COLO668 (cell line): ENCODE results near the gene MAU2.
A peak's percentile ranks its signal among the peaks of the same experiment; 100 is the strongest.
"Not testable (repeated sequence)": the region's sequence is repeated elsewhere in the genome, so short reads cannot be mapped to it uniquely, and the experiment has no call there.

Source experiments
- DNase-seq: peaks from one replicate; lab custom pipeline; 2025; ENCODE audit not compliant: unreplicated experiment; lab: John Stamatoyannopoulos, UW

MAU2 gene

DNA sequence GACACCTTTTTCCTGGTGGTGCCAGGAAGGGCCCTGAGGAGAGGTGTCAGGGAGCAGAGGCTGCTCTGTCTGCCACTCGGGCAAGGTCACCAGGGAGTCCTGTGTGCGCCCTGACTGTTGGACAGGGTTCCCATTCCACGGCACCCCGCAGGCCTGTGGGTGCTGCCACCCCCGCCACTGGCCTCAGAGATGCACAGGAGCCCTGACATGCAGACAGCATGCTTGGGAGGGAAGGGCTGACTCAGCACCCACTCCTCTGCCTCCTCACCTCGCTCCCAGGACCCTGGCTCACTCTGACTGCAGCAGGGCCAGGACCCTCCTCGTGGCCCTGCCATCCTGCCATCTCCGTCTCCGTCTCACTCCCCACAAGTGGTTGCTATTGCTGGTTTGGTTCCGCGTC is 25.3 kb downstream of the MAU2 start:
- no peak for DNase-seq

DNA sequence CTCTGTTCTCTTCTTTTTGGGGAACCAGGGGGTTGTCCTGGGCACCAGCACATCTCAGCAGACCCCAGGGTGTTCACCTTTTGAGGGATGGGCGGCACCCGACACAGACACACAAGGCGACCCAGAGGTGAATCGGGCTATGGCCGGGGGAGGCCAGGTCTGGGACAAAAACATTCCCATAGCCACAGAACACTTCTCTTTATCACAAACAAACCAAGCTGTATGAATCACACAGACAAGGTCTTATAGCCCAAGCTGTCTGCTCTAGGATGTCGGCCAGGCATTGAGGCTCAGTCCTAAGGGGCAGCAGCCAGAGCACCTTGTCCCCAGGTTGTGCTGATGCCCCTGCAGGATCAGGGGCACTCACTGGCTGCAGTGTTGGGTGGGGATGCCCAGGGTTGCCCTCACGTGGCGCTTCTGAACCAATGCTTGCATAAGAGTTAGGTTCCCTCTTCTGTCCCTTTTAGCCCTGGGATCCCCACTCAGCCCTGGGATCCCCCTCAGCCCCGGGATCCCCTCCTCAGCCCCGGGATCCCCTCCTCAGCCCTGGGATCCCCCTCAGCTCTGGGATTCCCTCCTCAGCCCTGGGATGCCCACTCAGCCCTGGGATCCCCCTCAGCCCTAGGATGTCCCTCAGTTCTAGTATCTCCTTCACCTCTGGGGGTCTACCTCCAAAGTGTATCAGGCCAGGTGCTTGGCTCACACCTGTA is 26.9 kb downstream of the MAU2 start:
- no peak for DNase-seq

DNA sequence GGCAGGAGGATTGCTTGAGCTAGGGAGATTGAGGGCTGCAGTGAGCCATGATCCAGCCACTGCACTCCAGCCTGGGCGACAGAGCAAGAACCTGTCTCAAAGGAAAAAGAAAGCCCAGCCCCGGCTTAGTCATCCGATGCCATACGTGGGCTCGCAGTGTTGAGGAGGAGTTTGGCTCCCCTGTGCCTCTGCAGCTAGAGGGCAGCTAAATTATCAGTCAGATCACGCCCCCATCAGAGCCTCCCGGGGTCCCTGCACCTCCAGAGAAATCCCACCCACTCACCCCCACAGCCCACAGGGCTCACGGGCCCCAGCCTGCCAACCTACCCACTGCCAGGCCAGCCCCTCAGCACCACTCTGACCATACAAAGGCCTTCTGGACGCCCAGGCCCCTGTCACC is 27.6 kb downstream of the MAU2 start:
- DNase-seq, result no peak

DNA sequence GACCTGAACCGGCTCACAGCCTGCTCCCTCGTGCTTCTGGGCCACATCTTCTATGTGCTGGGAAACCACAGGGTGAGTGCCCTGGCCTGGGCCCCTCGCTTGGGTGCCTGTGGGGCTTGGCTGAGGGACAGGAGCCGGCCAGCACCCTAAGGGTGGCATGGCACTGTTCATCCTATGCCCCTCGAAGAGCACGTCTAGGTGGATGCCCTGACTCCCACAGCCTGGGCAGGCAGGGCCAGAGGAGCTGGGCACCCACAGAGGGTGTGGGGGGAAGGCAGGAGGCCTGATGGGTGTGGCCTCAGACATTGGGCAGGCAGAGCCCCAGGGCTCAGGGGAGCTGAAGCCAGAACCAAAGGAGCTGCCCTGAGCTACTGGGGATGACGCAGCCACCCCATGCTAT is 28.7 kb downstream of the MAU2 start:
- DNase-seq, result no peak

DNA sequence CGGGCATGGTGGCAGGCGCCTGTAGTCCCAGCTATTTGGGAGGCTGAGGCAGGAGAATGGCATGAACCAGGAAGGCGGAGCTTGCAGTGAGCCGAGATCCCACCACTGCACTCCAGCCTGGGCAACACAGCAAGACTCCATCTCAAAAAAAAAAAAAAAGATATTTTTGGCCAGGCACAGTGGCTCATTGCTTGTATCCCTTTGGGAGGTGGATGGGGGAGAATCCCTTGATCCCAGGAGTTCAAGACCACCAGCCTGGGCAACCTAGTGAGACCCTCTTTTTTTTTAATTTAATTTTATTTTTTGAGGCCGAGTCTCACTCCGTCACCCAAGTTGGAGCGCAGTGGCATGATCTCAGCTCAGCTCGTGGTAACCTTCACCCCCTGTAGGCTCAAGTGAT is 30.1 kb downstream of the MAU2 start:
- not testable (repeated sequence) for DNase-seq

DNA sequence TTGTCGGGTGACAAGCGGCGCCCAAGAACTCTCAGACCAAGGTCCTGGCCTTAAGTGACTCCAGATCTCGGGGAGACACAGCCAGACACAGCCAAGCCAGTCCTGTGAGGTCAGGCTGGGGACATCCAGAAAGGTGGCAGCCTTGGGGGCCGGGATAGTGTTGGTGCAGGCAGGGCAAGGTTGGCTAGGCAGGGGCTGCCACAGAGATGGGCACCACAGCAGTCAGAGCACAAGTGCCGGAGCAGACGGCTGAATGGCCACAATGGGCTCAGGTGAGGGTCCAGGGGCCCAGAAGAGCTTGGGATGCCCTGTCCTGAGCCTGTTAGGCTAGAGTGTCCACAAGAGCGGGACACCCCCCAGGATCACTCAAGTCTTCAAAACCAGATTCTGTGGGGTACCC is 32.2 kb downstream of the MAU2 start:
- no peak for DNase-seq

DNA sequence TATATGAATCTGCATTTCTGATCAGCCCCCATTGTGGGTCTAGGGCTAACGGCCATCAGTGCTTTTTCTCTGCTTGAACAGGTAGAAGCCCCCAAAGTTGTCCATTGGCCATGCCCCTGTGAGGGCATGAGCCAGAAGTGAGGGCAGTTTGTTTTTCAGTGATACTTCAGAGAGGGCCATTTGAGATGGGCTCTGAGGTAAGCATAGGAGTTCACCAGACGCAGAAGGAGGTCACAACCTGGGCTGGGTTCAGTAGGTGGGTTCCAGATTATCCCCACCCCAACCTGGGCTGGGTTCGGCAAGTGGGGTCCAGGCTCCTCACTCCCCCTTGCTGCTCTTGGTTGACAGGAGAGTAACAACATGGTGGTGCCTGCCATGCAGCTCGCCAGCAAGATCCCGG is 33.4 kb downstream of the MAU2 start:
- DNase-seq, result no peak

DNA sequence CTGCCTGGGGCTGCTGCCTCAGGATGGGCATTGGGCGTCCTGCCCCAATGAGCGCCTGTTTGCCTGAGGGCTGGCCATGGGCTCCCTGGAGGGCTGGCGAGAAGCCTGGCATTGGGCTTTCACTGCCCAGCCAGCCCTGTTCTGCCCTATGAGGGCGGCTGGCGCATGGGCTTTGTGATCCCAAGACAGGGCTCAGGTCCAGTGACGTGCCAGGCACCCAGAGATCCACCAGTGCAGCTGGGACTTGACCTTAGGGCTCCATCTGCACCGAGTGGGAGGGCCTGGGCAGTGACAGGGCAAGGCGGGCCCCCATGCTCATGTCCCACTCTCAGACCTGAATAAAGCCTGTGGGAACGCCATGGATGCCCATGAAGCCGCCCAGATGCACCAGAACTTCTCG is 34.3 kb downstream of the MAU2 start:
- no peak for DNase-seq

DNA sequence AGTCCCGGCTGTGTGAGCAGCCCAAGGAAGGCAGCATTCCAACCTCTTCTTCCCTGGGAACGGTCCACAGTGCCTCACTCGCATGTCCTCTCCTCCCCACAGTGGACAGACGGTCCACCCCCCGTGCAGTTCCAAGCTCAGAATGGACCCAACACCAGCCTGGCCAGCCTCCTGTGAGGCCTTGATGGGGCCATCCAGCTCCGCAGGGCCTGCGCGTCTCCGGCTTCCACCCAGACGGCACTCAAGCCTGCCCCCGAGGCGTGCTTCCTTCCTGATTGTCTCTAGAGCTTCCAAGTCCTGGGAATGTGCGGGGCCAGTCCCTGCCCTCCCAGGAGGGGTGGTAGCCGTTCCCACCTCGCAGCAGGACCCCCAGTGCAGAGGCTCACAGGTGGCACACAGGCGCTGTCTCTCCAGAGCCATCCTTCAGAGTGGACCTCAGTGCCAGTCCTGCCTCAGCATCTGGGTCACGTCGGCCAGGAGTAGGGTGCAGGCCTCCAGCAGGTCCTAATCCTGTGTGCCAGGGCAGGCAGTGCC is 35.0 kb downstream of the MAU2 start:
- DNase-seq, result no peak

DNA sequence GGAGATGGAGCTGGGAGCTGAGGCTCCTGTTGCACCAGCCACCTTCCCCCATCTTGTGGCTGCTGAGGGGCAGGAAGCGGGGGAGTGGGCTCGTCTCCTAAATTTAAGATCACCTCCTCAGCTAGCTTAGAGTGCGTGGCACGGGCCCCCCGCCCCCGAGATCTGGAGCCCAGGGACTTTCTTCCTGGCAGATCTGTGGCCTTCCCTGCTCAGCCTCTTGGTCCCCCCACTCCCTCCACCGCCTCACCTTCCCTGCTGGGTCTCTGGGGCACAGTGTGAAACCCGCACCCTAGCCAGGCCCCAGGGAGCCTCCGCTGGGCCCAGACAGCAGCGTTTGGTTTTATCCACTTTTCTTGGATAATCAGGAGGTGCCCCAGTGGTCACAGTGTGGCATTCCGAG is 35.9 kb downstream of the MAU2 start:
- DNase-seq, result no peak

DNA sequence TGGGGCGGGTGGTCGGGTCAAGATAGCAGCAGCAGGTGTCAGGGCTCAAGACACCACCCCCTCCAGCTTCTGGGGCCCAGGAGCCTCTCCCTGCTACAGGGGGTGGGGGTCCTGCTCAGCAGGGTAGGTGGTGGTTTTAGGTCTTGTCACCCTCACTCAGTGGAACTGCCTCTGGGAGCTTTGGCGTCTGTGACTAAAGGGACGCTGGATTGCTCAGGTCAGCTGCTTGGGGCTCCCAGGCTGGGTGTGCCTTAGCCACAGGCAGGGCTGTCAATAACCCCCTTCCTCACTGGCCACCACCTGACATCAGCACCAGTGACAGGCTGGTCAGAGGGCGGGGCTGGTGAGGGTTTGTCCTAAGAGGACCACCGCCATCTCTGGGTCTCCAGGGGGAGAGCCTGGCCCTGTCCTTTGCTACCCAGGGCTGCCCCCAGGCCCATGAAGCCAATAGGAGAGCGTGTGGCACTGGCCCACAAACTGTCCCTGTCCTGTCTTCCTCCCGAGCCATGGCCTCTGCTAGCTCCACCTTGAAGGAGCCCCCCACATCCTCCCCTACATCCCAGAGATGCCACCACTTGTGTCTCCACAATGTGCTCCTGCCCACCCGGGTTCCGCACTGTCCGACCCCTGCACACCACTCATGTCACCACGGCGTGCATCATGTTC is 36.4 kb downstream of the MAU2 start:
- no peak for DNase-seq

DNA sequence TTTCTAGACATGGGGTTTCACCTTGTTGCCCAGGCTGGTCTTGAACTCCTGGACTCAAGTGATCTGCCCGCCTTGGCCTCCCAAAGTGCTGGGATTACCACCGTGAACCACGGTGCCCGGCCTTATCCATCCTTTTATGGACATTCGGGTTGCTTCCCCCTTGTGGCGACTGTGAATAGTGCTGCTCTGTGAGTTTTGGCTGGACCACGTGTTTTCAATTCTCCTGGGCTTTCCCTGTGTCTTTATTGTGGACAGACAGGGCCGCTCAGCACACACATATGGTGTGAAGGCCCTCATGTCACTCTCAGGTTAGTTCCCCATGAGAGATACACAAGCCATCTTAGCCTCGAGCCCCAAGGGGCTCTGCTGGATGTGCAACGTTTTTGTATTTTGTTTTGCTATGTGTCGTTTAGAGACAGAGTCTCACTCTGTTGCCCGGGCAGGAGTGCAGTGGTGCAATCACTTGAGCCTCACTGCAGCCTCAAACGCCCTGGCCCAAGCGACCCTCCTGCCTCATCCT is 40.5 kb downstream of the MAU2 start:
- peak; percentile 76 for DNase-seq

DNA sequence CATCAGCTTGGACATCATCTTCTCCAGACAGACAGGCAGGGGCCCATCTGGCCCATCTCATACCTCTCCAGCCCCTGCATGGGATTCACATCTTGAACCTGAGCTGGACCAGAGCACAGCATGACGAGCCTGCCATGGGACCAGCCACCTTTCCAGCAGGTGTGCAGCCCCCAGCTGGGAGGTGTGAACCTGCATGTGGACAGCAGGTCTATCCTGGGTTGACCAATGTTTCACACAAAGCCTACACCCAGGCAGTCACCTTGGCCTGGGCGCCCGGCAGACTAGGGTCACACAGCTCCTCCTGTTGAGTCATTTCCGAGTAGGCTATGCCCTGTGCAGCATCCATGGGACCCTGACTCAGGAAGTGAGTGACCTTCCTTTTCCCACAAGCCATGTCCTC is 41.4 kb downstream of the MAU2 start:
- no peak for DNase-seq

DNA sequence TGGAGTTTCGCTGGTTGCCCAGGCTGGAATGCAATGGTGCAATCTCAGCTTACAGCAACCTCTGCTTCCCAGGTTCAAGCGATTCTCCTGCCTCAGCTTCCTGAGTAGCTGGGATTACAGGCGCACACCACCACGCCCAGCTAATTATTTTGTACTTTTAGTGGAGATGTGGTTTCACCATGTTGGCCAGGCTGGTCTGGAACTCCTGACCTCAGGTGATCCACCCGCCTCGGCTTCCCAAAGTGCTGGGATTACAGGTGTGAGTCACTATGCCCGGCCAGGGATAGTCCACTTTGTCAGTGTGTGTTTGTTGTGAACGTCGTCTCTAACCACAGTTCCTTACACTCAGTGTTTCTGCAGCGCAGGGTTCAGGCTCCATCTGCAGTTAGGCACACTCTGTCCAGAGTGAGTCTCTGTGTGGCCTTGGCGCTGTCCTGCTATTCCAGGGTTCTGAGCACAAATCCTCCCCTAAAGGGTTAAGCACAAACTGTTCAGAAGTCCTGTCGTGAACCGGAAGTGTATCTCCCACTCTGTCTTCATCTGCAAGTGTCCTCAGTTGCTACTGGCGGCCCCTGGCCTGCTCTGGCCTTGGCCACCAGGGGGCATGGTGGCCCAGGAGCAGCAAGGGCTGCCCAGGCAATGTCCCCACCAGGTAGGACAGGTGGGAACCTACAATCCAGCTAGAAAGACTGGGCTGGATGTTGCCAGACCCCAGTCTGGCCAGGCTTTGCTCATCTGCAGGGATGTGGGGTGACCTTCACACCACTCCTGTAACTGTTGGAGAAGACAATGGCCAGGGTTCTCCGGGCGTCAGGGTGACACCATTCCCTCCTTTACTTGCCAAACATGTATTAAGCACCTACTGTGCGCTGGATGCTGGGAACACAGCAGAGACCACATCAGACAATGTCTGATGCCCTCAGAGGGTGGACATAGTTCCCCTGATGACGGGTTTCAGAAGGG is 46.1 kb downstream of the MAU2 start:
- peak; percentile 79 for DNase-seq

DNA sequence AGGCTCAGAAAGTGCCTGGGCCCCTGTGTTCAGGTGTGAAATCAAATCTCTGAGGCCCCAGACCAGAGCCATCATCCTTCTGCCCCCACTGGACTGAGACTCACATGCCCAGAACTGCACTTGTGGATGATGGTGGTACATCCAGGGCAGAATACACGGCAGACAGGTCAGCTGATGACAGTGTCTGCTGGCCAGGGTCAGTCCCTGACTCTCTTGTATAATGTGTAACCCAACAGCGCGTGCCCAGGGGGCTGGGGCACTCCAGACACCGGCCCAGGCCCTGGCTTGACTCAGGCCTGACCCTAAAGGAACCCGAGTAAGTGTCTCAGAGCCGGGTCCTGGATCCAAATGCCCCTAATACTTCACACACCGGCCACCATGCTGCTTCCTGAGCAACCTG is 47.5 kb downstream of the MAU2 start:
- DNase-seq, result no peak

DNA sequence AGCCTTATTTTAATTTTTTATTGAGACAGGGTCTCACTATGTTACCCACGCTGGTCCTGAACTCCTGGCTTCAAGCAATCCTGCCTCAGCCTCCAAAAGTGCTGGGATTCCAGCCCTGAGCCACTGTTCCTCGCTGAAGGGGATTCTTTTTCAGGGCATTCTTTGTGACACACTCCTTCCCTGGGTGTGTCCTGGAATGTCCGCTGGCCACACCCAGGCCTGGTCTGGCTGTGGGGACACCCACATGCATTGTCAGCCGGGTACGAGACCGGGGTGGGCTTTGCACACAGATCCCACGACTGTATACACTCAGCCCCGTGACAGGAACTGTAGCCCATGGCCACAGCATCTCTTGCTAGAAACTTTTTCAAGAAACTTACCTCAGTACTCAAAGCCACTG is 50.4 kb downstream of the MAU2 start:
- no peak for DNase-seq

DNA sequence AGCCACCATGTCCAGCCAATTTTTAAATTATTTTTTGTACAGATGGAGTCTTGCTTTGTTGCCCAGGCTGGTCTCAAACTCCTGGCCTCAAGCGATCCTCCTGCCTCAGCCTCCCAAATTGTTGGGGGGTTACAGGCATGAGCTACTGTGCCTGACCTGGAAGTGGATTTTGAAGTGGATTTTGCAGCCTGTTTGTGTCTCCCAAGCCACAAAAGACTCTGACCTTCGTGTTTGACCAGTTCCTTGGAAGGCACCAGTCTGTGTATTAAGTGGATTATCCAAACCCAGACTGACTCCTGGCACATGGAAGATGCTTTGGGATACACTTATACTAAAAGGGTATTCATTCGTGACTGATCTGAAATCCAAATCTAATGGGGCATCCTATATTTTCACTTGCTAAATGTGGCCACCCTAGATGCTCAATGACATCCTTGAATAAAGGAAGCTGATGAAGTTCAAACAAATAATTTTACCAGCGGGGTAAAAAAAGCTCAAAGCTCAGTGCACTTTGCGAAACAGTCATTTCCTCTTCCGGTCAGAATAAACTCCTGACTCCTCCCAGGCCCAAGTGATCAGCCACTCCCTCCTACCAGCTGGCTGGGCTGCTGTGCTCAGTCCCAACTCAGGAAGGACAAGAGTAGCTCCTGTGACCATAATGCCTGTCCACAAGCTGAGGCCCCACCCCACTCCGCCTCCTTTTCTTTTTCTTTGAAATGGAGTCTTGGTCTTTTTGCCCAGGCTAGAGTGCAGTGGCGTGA is 52.2 kb downstream of the MAU2 start:
- DNase-seq, result peak; percentile 20

DNA sequence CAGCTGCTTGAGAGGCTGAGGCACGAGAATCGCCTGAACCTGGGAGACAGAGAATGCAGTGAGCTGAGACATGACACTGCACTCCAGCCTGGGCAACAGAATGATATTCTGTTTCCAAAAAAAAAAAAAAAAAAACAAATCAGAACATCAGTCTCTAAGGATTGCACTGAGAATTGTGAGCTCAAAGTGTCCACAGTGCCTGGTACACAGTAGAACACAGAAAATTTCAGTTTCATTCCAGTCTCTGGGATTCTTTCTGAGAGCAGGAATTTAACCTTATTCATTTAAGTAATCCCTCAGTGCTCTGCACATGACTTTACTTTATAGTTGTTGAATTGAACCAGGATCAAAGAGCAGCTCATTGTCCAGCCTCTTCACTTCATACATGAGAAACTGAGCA is 58.9 kb downstream of the MAU2 start:
- DNase-seq, result no peak

DNA sequence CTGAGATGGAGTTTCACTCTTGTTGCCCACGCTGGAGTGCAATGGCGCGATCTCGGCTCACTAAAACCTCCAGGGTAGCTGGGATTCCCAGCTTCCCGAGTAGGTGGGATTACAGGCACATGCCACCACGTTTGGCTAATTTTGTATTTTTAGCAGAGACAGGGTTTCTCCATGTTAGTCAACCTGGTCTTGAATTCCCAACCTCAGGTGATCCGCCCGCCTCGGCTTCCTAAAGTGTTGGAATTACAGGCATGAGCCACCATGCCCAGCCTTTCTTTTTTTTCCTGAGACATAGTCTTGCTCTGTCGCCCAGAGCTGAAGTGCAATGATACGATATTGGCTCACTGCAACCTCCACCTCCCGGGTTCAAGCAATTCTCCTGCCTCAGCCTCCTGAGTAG is 59.7 kb downstream of the MAU2 start:
- not testable (repeated sequence) for DNase-seq
